NCI-H510A (cell line): ENCODE data around the gene MTOR.

Source experiments
- DNase-seq: peaks from one replicate; lab custom pipeline; 2025; lab: John Stamatoyannopoulos, UW

MTOR gene

GRCh38 chr1:11150326-11150725, 112.0 kb downstream of the MTOR start:
- no peak for DNase-seq

GRCh38 chr1:11147197-11147770, 115.1 kb downstream of the MTOR start:
- DNase-seq: no peak

- DNase-seq: no peak
Measured at GRCh38 chr1:11145741-11146140, 116.6 kb downstream of the MTOR start.

GRCh38 chr1:11144570-11145256, 117.6 kb downstream of the MTOR start:
- no peak for DNase-seq

- DNase-seq: no peak
Measured at GRCh38 chr1:11143907-11144306, 118.4 kb downstream of the MTOR start.

- DNase-seq: no peak
Measured at GRCh38 chr1:11143401-11143800, 119.0 kb downstream of the MTOR start.

- DNase-seq: no peak
Measured at GRCh38 chr1:11142618-11143391, 119.5 kb downstream of the MTOR start.

- no peak for DNase-seq
Measured at GRCh38 chr1:11138952-11139351, 123.4 kb downstream of the MTOR start.

- DNase-seq: no peak
Measured at GRCh38 chr1:11138029-11138428, 124.3 kb downstream of the MTOR start.

- DNase-seq: no peak
Measured at GRCh38 chr1:11134898-11135266, 127.5 kb downstream of the MTOR start.

GRCh38 chr1:11134251-11134897, 128.0 kb downstream of the MTOR start:
- DNase-seq: no peak

GRCh38 chr1:11132563-11133293, 129.6 kb downstream of the MTOR start:
- peak; percentile 93 for DNase-seq

- DNase-seq: no peak
Measured at GRCh38 chr1:11131816-11132215, 130.5 kb downstream of the MTOR start.

- no peak for DNase-seq
Measured at GRCh38 chr1:11130406-11130805, 131.9 kb downstream of the MTOR start.

- peak; percentile 43 for DNase-seq
Measured at GRCh38 chr1:11129649-11130390, 132.5 kb downstream of the MTOR start.

- DNase-seq: peak; percentile 48
Measured at GRCh38 chr1:11126569-11126968, 135.8 kb downstream of the MTOR start.

- no peak for DNase-seq
Measured at GRCh38 chr1:11125931-11126330, 136.4 kb downstream of the MTOR start.

GRCh38 chr1:11124965-11125364, 137.4 kb downstream of the MTOR start:
- DNase-seq: no peak

- no peak for DNase-seq
Measured at GRCh38 chr1:11116318-11116717, 146.0 kb downstream of the MTOR start.

GRCh38 chr1:11114966-11115365, 147.4 kb downstream of the MTOR start:
- DNase-seq: no peak

GRCh38 chr1:11109047-11109760, 153.1 kb downstream of the MTOR start:
- DNase-seq: no peak
